KG1 (cell line): ENCODE results near the gene FOXD3.
"Not testable (repeated sequence)": the region's sequence is repeated elsewhere in the genome, so short reads cannot be mapped to it uniquely, and the experiment has no call there.

Source experiments
- DNase-seq: peaks from one replicate; lab custom pipeline; 2025; lab: John Stamatoyannopoulos, UW

FOXD3 gene

DNA sequence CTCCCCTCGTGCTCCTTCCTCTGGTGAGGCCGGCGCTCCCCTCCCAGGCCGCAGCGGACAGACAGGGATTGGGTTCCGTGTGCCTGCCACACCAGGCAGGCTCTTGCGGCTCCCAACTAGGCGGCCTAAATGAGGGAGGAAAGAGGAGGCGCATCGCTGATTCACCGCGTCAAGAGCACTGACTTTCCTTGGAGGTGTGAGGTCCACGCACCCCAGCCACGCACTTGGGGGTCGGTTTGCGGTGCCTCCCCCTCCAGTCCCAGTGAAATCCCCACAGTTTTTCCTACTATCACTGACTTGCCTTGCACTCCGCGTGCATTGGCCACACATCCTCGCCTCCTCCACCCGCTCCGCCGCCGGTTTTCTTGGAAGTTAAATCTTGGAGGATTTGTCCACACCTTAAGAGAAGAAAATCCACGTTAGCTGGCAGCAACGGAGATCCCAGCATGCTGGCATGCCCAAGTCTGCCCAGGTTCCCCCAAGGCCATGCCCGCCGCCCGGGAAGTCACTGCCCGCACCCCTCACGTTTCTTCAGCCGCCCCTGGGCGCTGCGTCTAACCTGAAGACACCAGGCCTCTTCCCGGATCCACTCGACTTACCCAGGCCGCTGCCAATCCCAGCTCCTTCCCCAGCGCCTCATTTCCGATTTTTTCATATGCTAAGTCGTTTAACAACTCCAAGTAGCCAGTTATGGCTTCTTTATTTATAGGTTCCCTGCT lies 1.1 kb upstream of the FOXD3 start:
- DNase-seq = no peak

DNA sequence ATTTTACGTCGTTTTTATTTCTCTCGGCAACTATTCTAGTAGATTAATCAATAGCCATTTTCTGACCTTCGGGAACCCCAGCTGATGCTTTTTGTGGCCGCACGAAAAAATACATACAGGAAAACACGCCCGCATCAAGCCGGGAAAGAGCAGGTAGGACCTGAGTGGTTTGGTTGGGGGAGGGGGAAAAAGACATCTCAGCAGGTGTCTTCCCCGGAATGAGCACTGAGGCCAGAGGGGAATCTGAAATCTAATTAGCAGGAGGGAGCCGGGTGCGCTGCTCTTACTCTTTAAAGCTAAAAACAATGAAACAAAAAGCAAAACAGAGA lies 618 bp upstream of the FOXD3 start:
- no peak for DNase-seq

DNA sequence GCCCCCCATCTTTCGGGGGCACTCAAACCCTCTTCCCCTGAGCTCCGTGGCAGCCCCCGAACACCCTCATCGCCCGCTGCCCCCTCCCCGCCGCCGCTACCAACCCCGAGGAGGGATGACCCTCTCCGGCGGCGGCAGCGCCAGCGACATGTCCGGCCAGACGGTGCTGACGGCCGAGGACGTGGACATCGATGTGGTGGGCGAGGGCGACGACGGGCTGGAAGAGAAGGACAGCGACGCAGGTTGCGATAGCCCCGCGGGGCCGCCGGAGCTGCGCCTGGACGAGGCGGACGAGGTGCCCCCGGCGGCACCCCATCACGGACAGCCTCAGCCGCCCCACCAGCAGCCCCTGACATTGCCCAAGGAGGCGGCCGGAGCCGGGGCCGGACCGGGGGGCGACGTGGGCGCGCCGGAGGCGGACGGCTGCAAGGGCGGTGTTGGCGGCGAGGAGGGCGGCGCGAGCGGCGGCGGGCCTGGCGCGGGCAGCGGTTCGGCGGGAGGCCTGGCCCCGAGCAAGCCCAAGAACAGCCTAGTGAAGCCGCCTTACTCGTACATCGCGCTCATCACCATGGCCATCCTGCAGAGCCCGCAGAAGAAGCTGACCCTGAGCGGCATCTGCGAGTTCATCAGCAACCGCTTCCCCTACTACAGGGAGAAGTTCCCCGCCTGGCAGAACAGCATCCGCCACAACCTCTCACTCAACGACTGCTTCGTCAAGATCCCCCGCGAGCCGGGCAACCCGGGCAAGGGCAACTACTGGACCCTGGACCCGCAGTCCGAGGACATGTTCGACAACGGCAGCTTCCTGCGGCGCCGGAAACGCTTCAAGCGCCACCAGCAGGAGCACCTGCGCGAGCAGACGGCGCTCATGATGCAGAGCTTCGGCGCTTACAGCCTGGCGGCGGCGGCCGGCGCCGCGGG lies 837 bp downstream of the FOXD3 start:
- DNase-seq = no peak

DNA sequence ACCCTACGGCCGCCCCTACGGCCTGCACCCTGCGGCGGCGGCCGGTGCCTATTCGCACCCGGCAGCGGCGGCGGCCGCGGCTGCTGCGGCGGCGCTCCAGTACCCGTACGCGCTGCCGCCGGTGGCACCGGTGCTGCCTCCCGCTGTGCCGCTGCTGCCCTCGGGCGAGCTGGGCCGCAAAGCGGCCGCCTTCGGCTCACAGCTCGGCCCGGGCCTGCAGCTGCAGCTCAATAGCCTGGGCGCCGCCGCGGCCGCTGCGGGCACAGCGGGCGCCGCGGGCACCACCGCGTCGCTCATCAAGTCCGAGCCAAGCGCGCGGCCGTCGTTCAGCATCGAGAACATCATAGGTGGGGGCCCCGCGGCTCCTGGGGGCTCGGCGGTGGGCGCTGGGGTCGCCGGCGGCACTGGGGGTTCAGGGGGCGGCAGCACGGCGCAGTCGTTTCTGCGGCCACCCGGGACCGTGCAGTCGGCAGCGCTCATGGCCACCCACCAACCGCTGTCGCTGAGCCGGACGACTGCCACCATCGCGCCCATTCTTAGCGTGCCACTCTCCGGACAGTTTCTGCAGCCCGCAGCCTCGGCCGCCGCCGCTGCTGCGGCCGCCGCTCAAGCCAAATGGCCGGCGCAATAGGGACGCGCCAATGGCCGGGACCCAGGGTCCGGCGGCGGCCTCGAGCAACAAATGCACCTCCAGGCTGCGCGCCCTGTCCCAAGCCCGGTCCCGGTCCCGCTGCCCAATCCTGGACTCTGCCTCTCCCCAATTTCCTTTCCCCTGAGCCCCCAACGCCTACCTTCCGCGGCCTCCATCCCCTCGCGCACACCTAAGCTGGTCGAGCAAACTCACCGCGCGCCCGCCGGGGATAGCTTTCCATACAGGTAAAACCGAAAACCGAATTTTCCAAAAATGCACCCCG lies 1.8 kb downstream of the FOXD3 start:
- DNase-seq = no peak

DNA sequence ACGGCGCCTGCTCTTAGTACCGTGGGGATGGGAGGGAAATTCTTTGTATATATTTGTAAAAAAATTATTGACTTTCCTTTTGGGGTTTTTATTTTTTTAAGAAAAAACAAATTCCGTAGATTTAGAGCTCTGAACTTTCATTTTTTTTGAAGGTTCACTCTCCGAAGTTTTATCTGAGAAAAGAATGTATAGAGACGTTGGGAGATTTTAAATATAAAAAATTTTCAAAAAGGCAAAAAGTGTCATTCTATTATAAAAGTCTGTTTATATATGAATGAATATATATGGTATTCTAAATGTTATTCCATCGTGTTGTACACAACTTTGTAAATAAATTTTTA lies 2.4 kb downstream of the FOXD3 start:
- no peak for DNase-seq

DNA sequence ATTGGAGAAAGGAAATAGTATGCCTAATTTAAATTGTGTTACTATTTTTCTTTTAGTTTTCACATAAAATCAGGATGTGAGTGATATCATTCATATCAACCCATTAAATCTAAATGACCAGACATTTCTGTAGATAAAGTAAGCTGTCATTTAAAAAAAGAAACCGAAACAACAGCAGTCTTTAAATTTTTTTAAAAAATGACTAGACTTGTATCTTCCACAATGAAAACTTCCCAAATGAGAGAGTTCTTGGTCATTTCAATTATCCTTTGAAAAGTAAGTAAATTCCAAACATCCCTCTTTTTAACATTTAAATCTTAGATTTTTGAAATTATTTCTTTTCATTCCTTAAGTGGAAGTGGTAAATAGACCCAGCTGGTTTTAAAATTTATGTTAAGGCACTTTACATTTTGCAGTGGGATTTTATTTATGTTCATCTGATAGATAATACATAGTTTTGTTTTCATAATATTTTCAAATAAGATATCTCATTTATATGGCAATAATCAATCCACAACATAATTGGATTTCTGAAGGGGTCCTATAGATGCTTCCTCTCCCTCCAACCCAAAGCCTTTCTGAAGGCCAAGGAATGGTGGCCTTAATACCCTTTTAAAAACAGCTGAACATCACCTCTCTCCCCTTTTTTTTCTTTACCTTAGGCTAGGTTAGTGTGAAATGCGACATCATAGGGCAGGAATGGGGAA lies 3.1 kb downstream of the FOXD3 start:
- no peak for DNase-seq

DNA sequence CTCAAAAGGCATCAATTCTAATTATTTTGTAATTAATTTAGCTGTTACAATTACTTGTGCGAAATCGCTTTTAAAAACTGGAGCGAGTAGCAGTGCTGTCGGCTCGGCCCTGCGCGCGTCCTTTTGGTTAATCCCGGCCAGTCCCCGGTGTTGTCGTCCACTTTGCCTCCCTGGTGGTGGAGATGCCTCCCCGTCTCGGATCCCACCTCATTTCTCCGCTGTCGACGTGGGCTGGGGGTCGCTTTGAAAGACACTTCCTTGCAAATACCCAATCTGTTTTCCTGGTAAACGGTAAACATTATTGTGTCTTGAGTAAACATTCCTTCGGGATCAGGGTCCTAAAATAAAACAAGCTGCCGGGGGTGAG lies 3.7 kb downstream of the FOXD3 start:
- no peak for DNase-seq

DNA sequence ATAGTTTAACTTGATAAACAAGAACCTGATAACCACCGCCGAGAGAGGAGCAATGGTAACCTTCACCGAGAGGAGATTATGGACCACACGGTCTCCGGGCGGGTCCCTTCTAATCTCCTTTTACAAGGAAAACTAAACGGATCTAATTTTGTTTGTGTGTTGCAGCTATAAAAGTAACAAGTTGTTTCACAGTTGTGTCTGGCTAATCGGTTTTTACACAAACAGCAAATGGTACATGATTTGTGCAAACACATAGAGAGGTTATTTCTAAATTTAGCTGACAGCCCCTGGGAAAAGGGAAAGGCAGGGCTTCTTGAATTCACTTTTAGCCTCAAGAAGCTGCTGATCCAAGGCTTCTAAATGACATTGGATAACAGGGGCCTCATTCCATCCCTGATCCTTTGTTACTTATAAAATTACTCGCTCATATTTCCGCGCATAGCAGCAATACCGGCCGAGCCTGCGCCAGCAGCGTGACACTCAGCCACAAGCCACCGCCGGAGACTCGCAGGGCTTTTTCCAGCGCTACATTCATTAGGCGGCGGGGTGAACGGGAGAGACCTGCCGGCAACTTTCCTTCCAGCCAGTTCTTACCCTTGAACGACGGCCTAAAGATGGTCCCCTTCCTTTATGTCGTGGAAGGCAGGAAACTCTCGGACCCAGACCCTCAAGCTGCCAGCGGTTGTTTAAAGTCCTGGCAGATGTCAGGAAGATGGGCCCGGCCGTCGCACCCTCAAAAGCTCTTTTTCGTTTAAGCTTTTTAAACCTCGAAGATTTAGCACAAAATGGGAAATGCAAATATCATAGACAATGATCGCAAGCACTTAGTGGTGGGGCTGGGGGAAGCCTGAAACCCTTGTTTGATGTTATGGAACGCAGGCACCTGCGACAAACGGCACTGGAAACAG lies 4.4 kb downstream of the FOXD3 start:
- DNase-seq = no peak

DNA sequence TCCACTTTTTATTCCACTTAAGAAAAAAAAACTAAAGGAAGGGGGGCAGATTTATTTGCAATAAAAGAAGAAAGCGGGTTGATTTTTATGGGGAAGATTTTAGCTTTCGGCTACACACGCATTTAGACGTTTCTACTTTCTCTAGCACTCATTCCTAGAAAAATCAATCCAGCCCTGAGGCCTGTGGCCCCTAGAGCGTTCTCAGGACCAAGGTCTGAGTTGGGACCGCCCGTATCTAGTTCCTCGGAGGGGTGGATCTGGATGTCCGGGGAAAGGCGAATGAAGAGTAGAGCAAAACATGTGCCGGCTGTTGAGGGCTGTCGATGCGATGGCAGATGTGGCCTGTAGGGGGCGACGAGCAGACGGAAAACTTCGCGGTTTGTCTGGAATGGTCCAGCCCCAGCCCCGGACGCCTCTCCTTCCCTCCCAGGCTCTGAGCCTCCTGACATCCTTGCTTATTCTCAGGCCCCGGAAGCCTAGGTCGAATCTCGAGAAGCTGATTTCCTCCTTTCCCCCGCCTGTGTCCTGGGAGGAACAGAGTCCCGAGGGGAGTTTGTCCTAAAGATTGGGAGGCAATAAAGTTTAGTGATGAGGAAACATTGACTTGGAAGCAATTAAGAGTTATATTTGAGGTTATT lies 5.2 kb downstream of the FOXD3 start:
- DNase-seq = no peak

DNA sequence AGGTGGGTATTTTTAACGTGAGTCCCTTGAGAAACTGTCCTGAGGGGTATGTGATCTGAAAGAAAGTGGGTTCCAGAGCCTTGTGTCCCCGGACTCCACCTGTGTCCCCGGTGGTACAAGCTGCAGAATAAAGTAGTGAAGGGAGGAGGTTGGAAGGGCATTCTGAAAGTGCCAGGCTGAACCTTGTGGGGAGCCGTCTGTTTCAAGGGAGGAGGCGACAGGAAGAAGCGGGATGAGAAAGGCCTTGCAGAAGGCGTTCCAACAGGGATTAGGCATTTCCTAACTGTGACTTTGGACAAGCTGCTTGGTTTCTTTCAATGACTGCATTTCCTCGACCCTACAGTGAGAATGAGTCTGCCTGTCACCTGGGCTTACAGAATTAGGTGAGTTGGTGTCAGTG lies 5.8 kb downstream of the FOXD3 start:
- no peak for DNase-seq

DNA sequence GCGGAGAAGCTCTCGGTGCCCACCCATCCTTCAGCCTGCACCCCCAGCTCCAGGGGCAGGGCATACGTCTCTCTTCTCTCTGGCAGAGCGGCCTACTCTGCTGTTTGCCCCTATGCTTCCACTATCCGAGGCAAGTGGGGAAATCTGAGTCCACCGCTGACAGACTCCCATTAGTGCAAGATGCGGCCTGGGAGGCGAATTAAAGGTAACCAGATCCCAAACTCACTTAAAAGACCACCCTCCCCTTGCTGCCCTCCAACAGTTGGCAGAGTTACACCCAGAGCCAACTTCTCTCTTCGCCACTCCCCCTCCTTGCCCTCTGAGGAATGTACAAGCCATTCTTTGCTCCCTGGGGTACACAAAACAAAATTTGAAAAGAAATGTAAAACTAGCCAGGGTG lies 6.4 kb downstream of the FOXD3 start:
- no peak for DNase-seq

DNA sequence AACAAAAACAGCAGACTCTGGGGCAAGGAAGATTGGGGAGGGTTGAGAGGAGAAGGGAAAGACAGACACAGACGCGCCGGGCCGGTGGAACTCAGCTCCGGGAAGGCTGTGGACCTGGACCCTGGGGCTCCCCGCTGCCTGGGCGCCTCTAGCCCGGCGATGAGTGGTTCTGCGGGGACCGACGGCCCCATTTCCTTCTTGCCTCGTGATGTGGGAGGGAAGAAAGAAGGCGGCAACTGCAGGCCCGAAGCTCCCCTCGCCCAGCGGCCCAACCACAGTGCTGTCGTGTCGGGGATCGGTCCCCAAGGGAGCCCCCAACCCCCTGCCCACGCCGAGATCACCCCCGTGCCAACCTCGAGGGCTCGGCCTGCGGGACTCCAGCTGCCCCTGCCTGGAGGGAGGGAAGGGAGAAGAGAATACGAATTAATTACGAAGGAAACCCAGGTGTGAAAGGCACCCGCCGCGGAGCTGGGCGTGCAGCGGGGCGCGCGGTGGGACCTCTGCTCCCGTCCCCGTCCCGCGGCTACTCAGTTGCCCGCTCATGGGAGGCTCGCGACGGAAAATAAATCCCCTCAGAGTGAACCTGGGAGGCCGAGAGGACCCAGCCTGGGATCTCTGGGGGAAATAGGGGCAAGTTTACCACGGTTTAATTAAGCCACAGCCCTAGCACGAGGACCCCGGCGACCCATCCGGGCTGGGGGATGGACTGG lies 7.4 kb downstream of the FOXD3 start:
- no peak for DNase-seq

DNA sequence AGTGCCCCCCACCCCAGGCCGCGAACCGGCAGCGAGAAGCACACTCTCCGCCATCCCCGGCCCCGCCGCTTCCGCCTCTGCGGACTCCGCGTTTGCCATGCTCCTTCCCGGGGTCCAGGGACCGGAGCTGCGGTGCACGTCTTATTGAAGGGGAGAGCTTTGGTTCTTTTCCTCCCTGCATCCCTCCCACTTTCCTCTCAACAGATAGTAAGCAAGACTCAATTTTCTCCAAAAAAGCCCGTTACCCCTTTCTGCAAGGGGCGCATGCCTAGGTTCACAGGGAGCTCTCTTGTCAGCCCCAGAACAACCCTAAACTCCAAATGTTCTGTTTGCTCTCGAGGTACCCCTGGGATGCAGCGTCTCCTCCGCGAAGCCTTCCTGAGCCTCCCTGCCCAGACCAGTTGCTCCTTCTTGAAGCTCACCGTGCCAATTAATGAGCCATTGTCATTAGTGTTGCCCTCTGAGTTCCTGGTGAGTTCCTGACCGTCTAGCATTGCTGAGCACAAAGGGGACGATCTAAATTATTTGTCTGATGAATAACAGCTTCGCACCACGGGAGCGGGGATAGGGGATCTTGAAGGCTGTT lies 8.1 kb downstream of the FOXD3 start:
- DNase-seq = no peak

DNA sequence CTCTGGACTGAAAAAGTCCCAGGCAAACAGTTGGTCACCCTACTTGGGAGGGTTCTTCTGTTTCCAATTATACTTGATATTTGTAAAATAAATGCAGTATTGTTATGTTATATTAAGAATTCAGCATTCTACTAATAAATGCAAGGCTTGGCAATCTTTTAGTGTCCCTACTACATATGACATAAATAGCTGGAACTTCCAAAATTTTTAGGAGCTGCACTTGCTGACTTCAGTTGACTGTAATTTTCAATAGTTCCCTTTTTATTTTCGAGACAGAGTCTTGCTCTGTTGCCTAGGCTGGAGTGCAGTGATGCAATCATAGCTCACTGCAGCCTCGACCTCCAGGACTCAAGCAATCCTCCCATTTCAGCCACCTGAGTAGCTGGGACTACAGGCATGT lies 20.0 kb downstream of the FOXD3 start:
- DNase-seq = no peak

DNA sequence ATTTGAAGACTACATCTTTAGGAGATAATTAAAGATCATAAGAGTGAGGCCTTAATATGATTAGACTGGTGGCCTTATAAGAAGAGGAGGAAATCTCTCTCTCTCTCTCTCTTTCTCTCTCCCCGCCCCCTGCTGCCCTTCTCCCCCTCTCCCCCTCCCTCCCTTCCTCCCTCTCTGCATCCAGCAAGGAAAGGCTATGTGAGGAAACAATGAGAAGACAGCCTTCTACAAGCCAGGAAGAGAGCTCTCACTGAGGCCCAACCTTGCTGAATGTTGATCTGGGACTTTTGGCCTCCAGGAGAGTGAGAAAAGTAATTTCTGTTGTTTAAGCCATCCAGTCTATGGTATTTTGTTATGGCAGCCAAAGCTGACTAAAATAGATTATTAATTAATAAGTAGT lies 21.6 kb downstream of the FOXD3 start:
- no peak for DNase-seq

DNA sequence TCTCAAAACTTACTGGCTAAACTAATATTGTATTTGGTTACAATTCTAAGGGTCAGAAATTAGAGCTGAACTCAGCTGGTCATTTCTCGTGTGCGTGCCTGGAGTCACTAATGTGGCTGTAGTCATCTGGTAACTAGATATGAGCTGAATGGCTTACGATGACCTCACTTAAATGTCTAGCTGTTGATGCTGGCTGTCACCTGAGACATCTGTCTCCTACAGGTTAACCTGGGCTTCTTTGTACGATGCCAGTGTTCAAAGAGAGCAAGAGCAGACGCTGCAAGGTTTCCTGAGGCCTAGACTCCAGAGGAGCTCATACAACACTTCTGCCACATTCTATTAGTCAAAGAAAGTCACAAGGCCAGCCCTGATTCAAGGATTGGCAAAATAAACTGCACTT lies 28.0 kb downstream of the FOXD3 start:
- no peak for DNase-seq

DNA sequence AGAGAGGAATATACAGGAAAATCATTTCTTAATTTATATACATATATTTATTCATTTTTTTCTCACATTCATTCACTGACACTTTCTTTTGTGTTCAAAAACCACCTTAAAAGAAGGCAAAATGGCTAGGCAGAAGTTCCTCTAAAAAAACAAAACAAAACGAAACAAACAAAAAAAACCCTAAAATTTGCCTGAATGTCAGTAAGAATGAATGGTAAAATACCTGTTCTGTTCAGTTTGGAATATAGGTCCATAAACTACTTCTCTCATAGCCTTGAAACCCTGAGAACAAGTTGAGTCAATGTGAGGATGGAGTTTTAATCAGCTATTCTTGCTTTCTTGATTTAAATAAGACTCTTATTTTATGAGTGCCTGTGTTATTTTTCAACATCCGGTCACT lies 30.4 kb downstream of the FOXD3 start:
- DNase-seq = no peak

DNA sequence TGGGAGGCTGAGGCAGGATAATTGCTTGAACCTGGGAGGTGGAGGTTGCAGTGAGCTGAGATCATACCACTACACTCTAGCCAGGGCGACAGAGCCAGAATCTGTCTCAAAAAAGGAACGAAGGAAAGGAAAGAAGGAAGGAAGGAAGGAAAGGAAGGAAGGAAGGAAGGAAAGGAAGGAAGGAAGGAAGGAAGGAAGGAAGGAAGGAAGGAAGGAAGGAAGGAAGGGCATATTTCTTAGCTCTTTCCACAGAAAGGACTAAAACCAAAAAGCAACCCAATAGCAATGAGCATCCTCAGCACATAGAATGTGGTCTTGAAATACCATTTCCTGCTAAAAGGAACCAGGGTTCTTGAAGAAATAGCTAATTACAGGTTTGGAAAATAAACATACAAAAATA lies 33.9 kb downstream of the FOXD3 start:
- not testable (repeated sequence) for DNase-seq

DNA sequence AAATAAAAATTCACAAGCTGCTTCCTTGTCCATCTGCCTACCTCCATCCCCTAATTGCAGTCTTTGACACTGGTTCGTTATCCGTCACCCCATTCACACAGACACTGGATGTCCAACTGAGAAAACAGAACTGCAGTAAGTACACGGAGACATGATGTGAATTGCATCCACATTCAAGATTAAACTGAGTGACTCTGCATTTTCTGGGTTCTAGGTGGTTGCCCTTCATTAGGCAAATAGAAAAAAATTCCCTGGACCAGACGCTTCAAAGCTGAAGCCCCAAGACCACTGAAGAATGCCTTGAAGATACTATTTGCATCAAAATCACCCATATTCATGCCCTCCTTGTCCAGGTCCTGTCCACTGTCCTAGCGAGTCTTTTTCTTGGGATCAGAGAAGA lies 37.2 kb downstream of the FOXD3 start:
- DNase-seq = no peak

DNA sequence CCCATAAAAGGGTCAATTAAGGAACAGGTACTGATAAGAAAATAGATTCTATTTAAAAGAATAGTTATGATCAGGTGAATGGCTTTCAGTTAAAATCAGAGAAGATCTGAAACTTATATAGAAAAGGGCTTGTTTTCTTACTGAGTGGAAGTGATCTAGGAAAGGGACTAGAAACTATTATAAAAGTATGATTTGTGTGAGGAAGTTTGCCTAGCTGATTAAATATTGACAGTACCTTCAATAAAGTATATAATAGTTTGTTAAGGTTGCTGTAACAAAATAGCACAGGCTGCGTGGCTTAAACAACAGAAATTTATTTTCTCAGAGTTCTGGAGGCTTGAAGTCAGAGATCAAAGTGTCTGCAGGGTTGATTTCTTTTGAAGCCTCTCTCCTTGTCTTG lies 39.7 kb downstream of the FOXD3 start:
- DNase-seq = no peak
